GM18505 (cell line): Measurements from ENCODE around the gene BCAS3.

Source experiments
- ATAC-seq: cut with Tn5 transposase; IDR thresholded peaks from one replicate; pipeline ENCODE4 v1.9.1; 2021; ENCODE audit not compliant: unreplicated experiment
- POLR2A ChIP-seq: IDR thresholded peaks from 4 replicates; pipeline ENCODE4 v1.6.1; 2011; ENCODE audit warnings: borderline replicate concordance; ENCODE audit not compliant: insufficient read depth, insufficient read length; ENCODE audit errors: extremely low read depth

BCAS3 gene

GRCh38 chr17:61402978-61403800 is 725.5 kb downstream of the BCAS3 start:
- ATAC-seq, result no peak
- TF ChIP-seq POLR2A, result no peak

DNA sequence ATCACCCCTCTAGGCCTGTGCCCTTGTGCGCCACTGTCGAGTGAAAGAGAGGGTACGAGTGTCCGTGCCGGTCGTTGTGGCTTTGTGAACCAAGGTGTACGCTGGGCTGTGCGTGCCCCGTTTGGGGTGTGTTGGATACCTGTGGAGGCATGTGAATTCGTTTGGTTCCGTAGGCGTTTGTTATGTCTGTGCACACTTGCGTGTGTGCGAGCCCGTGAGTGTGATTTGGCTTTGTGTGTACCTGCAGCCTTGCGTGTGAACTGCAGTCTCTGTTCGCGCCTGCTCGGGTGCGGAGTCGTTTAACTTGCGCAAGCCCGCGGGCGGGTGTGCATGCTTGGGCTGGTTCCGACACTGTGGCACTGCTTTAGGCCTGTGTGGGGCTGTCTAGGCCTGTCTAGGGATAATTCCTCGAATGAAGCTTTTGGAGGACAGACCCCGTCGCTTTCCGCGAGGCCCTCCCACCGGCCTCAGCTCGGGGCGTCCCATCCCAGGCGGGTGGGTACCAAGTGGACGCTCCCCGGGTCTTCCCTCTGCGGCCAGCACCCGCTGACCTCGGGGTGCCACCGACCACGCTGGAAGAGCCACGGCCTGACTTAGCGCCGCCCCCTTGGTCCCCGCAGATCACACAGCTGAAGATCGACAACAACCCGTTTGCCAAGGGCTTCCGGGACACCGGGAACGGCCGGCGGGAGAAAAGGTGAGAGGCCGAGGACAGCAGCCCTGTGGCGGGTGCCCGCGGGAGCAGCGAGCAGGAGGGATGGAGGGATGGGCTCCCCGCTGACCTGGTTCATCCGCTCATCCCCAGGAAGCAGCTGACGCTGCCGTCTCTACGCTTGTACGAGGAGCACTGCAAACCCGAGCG is 726.4 kb downstream of the BCAS3 start:
- TF ChIP-seq POLR2A, result no peak

DNA sequence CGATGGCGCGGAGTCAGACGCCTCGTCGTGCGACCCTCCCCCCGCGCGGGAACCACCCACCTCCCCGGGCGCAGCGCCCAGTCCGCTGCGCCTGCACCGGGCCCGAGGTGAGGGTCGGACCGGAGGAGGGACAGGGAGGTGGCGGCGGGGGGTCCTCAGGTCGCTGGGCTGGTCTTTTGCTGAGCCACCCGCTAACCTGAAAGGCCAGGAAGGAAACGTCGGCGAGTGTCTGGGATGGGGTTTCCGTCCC is 726.9 kb downstream of the BCAS3 start:
- no peak for ATAC-seq

More for the DNA sequence above, 726.4 kb downstream of the BCAS3 start:
- ATAC-seq, result no peak

DNA sequence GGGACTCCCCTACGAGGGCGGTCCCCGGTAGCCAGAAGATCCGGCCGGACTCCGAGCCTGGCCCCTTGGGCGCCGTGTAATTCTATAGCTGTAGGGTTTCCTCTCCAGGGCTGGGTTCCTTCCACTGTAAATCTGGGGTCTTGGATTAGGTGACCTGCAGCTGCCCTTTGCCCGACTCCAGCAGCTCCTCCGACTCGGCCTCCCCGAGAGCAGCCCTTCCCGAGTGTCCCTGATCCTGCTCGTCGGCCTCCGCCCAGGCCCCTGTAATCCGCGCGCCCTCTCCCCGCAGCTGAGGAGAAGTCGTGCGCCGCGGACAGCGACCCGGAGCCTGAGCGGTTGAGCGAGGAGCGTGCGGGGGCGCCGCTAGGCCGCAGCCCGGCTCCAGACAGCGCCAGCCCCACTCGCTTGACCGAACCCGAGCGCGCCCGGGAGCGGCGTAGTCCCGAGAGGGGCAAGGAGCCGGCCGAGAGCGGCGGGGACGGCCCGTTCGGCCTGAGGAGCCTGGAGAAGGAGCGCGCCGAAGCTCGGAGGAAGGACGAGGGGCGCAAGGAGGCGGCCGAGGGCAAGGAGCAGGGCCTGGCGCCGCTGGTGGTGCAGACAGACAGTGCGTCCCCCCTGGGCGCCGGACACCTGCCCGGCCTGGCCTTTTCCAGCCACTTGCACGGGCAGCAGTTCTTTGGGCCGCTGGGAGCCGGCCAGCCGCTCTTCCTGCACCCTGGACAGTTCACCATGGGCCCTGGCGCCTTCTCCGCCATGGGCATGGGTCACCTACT is 727.4 kb downstream of the BCAS3 start:
- ATAC-seq, result no peak
- TF ChIP-seq POLR2A, result no peak

More for the DNA sequence above, 726.9 kb downstream of the BCAS3 start:
- no peak for TF ChIP-seq POLR2A

DNA sequence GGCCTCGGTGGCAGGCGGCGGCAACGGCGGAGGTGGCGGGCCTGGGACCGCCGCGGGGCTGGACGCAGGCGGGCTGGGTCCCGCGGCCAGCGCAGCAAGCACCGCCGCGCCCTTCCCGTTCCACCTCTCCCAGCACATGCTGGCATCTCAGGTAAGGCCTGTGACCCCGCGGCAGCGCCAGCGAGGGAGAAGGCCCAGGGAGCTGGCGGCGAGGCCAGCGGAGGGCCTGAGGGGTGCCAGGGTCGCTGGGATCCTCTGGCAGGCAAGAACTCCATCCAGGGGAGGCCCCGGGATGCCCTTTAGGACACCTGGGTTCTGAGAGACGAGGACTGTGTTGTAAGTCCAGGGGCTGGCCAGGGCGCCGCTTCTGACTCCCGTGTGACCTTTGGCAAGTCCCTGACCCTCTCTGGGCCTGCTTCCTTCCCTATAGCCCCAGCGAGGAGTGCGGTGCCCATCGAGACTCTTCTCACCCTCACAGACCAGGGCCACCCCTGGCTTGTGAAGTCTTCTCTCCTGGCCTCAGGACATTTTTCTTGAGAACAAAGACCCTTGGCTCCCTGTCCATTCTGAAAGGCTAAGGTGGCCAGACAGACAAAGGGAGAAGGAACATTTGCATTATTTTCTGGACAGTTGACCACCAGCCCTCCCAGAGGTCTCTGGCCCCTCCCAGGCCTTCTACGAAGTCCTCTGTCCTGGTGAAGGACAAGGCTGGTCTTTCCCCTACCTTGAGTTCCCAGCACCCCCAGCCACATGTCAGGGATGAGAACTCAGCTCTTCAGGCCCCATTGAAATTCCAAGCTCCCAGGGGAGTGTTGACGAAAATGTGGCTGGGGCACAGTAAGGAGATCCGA is 728.3 kb downstream of the BCAS3 start:
- TF ChIP-seq POLR2A, result no peak
- ATAC-seq, result no peak

DNA sequence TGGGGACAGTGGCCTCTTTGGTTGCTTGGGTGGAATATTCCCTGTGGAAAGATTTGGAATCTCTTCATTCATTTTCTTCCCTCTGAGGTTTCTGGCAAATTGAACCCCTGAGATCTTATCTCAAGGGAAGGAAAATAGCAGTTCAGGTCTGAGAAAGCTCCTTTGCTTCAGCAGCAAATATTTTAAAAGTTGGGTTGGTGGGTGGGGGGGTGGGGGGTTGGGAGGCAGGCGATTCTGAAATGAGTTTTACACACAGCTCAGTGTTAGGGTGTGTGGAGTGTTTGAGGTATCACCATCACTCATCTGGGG is 728.8 kb downstream of the BCAS3 start:
- no peak for ATAC-seq
- no peak for TF ChIP-seq POLR2A

GRCh38 chr17:61406971-61407911 is 729.6 kb downstream of the BCAS3 start:
- ATAC-seq, result no peak
- TF ChIP-seq POLR2A, result no peak

GRCh38 chr17:61408151-61409041 is 730.7 kb downstream of the BCAS3 start:
- TF ChIP-seq POLR2A, result no peak
- ATAC-seq, result no peak

- TF ChIP-seq POLR2A, result no peak
Measured at GRCh38 chr17:61409301-61410112, 731.9 kb downstream of the BCAS3 start.

More at GRCh38 chr17:61409301-61410112, 731.9 kb downstream of the BCAS3 start:
- no peak for ATAC-seq
